NCI-H1417 (cell line): ENCODE measurements around the gene TUBB4B.
A peak's percentile ranks its signal among the peaks of the same experiment; 100 is the strongest.

Experiments used
- DNase-seq, 3 experiments: peaks; one replicate each; lab custom pipeline; 2025; lab: John Stamatoyannopoulos, UW

Gene TUBB4B

DNA sequence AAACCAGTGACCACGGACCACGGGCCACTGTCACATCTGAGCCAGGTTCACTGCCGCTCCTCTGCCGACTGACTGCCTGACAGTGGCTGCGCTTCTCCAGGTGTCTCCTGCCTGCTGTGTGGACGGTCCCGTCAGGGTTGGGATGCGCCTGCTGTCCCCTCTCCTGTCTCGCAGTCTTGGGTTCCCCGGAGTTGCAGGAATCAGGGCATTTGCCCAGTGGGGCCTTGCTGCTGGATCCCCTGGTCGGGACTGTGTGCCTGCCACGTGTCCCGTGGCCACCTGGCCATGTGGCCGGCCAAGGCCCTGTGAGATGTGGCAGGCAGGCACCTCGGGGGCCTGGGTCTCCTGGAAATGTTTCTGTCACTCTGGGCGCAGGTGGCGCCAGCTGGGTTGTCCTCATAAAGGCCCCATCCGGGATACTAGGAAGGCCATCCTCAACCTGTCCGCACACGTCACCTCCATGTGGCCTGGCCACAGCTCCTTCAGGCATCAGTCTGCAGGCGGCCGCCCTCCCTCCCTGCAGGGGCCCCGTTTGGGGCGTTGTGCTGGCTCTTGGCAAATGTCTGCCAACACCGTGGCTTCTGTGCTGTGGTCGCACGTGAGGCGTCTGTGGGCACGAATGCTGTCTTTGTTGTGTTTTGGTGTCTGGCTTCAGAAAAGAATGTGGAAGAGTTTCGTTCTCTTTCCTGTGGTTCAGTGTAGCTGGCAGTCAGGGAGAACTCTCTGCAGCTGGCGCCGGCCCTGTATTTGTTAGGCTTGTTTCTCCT is 30.0 kb downstream of the TUBB4B start:
- no peak for DNase-seq

DNA sequence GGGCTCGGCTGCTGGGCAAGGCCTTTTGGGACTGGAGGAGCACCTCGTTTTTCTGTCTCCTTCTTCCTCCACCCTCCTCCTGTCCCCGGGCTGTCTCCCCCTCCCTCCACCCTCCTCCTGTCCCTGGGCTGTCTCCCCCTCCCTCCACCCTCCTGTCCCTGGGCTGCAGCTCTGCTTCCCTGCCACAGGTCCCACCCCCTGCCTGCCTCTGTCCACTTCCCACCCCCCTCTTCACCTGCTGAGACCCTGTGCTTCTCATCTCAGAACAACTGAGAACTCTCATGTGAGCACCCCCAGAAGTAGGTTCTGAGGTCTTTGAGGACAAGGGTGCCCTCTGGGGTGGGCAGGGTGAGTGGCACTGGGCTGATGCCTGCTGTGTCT is 30.6 kb downstream of the TUBB4B start:
- no peak for DNase-seq

DNA sequence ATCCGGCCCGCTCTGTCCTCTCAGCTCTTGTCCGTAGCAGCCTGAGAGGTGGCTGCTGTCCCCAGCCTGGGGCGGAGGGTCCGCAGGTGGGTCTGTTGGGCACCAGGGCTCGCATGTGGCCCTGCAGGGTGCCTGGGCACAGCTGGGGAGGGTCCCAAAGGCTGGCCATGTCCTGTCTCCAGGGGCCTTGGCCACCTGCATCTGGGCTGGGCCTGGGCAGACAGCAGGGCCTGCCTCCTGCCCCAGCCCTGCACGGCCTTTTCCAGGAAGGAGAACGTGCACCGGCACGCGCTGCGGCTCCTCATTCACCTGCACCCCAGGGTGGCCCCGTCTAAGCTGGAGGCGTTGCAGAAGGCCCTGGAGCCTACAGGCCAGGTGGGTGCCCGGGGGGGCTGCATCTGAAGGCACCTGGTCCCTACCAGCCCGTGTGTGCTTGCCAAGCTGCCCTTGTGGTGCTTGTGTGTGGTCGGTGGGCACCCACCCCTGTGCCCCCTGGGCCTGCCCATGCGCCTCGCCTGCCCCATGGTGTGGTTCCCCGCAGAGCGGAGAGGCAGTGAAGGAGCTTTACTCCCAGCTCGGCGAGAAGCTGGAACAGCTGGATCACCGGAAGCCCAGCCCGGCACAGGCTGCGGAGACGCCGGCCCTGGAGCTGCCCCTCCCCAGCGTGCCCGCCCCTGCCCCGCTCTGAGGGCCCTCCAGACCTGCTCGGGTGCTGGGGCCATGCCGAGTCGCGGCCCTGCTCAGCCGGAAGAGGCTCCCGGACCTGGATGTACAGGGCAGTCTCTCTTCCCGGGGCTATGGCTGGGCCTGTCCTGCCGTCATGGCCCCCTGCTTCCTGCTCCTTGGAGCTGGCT is 31.4 kb downstream of the TUBB4B start:
- no peak for DNase-seq

DNA sequence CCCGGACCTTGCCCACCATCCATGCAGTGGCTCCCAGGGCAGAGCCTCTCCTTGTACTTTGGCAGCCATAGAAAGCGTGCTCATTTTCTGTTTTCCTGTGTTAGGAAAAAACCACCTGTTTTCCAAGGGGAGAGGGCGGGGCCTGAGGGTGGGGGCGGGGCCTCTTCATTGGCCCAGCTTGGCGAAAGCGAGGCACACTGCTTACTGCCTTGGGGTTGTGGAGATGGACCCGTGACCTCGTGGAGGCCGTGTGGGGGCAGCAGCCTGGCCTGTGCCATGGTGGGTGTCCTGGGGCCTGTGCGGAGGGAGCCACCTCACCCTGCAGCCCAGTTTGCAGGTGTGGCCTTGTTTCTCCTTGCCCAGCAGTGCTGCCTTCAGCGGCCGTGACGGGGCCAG is 32.0 kb downstream of the TUBB4B start:
- peak; percentile 4 to 67 (median 51) for DNase-seq

DNA sequence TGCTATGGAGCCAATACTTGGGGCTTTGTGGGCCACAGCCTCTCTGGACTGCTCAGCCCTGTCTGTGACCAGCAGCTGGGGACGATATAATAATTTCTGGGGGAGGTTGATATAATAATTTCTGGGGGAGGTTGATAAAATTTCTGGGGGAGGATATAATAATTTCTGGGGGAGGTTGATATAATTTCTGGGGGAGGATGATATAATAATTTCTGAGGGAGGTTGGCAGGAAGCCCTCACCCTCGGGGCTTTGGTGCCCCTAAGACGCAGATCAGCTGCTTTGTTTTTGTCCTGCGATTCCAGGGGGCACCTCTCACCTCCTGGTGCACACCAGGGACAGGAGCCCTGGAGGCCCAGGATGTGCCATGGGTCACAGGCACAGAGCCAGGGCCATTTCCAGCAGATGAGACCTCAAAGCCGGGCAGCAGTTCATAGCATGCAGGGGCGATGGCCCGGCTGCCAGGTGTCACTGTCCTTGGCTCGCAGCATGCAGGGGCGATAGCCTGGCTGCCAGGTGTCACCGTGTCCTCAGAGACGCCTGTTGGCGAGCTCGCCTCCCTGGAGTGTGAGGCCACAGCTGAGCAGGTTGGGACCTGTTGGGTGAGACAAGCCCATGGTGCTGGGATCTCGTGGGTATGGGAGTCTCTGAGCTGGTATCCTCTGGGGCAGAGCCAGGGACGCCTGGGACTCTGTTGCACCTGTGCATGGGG is 32.7 kb downstream of the TUBB4B start:
- peak; percentile 8 to 85 (median 74) for DNase-seq

DNA sequence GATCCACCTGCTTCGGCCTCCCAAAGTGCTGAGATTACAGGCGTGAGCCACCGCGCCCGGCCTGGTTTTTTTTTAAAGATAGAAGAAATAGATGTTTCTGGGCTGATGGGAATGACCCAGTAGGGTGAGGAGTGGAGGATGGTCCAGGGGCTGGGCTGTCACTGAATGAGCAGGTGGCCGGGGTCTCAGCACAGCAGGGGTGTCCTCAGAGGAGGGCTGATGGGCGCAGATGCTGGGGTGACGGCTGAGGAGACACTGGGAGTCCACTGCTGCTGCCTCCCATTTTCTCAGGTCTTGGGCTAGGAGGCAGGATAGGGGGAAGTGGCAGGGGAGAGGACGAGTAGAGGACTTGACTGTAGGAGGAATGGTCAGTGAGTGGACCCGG is 34.1 kb downstream of the TUBB4B start:
- DNase-seq, result no peak

DNA sequence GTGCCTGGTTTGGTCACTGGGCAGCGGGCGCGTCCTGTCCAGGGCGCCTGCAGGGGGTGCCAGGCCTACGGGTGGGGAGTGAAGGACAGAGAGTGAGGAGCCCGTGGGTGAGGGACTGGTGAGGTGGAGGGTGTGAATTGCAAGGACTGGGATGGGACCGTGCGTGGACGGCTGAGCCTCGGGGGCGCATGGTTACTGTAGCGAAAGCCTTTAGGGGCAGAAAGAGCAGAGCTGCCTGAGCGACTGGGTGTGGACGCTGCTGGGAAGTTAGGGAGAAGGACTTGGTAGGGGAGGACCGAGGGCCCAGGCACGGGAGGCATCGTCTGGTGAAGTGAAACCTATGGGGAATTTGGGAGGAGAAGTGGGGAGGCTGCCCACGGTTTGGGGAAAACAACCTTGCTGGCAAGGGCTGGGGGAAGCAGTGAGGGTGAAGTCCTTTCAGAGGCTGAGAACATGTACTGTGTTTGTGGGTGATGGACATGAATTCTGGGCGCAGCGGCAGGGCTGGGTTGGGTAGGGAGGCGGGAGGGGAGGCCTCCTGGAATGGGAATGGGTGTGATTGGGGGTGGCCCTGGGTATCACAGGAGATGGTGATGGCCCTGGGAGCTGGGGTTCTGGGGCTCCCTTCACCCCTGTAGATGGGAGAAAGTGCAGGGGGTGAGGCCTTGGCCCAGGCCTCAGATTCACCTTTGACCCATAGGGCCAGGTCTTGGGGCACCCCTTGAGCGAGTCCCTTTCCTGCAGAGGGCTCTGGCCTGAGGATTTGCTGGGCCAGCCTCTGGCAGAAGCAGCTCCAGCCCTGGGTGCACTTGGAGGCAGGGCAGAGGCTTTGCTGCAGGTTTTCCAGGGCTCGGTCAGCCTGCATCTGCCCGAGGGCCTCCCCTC is 34.7 kb downstream of the TUBB4B start:
- no peak for DNase-seq

DNA sequence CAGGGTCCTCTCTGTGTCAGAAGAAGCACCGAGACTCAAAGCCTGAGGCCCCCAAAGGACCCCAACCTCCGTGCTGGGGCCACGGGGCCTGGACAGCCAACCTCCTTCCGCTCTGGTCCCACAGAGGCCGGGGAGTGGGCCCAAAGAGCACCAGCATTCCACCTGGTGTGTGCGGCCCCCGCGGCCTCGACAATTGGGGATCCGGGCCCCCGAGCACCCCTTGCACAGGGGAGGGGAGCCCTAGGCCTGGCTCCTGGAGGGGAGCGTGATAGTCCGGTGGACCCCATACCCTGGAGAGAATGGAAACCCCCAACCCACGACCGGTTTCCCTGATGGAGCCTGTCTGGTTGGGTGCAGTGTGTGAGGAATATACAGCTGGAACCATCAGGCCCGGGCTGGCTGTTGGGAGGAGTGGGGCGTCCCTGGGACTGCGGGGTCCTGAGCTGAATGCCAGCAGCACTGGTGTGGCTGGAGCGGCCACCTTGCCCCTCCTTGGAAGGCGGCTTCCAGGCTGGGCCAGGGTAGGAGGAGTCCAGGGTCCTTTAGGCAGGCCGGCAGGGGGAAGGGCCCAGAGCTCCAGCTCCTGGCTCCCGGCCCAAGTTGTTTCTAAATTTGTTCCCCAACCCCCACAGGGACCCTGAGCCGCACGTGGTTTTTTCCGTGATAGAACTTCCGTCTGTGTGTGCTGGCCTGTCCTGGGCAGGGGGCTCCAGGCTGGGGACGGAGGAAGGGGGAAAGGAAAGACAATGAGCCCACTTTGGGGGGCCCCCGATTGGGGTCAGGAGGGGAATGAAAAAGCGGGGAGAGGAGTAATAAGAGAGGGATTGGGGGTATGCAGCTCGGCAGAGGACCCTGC is 35.6 kb downstream of the TUBB4B start:
- DNase-seq, result no peak

DNA sequence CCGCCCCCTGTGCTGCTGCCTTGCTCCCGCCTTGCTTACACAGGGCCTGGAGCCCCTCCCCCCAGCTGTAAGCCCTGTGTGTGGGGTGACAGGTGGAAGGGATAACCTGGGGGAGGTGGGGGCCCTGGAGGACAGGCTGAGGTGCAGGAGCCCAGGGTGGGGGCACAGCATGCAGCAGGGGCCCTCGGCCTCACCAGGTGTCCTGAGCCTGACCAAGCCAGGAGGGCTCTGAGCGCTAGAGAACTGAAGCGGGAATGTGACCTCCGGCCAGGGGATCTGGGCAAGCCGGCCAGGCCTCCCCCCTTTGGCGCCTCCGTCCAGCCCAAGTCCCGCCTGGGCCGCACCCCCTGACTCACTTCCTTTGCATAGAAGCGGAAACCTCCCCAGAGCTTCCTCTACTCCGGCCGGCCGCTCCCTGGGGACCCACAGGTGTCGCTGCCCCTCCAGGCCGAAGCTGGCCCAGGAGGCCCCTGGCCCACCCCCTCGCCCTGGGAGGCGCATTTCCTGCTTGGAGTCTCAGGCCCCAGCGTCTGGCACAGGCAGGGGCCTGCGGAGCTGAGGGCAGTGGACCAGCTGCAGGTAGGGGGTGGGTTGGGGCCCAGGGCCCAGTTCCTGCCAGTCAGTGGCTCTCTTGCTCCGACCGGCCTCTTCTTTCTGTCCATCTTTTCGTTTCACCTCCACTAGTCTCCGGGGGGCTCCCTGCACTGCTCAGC is 36.4 kb downstream of the TUBB4B start, which contains the start of gene TOR4A:
Gene TOR4A, plus strand, starts transcription at position 398 of the 713 bp plus-strand sequence. CDS start 964 bp downstream, outside the sequence.
- DNase-seq, result no peak

DNA sequence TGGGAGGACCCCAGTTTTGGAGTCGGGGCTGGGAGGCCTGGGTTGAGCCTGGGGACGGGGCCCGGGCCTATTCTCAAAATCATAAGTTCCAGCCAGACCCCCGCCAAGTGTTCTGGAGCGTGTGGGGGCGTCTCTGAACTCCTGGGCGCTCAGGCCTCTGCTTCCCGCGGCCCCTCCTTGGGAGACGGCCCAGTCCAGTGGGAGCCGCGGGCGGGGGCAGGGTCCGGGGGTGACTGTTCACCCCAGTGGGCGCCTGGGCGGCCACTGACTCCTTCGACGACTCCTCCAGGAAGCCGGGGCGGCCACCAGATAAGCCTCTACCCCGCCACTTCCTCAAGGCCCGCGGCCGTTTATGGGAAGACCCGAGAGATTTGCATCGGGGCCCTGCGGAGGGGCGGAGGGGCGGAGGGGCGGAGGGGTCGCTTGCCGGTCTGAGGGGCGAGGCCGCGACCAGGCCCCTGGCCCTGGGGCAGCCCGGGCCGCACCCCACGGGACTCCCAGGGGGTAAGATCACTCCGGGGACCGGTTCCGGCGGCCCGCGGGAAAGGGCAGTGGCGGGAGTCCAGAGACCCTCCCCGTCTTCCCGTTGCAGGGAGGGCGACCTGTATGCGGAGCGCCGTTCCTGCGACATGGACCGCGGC is 37.1 kb downstream of the TUBB4B start:
- no peak for DNase-seq

DNA sequence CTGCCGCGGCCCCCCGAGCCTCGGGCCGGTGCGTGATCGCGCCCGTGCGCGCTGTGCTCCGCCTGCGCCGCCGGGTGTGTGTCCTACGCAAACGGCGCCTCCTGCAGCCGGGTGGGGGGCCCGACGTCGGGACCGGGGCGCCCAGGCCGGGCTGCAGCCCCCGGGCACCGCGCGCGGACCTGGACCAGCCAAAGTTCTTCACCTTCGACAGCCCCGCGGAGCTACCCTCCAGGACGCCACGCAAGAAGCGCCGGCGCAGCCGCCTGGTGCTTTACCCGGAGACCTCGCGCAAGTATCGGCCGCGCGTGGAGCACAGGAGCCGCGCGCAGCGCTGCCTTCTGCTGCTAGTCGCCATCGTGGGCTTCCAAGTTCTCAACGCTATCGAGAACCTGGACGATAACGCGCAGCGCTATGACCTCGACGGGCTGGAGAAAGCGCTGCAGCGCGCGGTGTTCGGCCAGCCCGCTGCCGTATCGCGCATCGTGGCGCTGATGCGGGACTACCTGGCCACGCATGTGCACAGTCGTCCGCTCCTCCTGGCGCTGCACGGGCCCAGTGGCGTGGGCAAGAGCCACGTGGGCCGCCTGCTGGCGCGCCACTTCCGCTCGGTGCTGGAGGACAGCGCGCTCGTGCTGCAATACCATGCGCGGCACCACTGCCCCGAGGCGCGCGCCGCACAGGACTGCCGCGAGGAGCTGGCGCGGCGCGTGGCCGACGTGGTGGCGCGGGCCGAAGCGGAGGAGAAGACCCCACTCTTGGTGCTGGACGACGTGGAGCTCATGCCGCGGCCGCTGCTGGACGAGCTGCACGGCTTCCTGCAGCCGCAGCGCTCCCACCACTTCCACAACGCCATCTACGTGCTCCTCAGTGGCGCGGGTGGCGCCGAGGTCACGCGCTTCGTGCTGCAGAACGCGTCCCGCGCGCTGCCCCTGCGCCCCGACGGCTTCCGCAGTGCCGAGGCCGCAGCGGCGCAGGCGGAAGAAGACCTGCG is 37.9 kb downstream of the TUBB4B start:
- DNase-seq, result no peak

DNA sequence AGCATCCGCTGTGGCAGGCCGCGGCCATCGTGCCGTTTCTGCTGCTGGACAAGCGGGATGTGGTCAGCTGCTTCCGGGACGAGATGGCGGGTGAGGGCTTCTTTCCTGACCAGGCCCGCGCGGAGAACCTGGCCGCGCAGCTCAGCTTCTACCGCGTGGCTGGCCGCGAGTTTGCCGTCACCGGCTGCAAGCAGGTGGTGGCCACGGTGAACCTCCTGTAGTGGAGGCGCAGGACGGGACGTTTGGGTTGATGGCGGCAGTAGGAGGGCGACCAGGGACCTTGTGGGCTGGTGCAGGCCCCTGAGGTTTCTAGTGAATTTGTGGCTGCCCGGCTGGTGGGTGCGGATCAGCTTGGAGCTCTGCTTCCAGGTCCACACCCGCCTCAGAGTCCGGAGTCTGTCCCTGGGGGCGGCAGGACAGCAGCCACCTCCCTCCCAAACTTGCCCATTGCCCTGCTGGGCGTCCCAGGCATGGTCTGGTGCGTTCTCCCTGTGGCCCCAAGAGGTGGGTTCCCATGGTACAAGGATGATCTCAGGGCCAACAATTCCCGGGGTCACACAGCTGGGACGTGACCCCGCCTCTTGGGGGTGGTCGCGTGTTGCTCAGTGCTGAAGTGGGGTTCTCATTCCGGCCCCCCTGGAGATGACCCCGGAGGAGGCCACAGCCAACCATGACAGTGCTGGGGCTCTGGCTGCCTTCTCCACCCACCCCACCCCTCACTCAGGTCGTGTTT is 38.8 kb downstream of the TUBB4B start:
- DNase-seq, result no peak

DNA sequence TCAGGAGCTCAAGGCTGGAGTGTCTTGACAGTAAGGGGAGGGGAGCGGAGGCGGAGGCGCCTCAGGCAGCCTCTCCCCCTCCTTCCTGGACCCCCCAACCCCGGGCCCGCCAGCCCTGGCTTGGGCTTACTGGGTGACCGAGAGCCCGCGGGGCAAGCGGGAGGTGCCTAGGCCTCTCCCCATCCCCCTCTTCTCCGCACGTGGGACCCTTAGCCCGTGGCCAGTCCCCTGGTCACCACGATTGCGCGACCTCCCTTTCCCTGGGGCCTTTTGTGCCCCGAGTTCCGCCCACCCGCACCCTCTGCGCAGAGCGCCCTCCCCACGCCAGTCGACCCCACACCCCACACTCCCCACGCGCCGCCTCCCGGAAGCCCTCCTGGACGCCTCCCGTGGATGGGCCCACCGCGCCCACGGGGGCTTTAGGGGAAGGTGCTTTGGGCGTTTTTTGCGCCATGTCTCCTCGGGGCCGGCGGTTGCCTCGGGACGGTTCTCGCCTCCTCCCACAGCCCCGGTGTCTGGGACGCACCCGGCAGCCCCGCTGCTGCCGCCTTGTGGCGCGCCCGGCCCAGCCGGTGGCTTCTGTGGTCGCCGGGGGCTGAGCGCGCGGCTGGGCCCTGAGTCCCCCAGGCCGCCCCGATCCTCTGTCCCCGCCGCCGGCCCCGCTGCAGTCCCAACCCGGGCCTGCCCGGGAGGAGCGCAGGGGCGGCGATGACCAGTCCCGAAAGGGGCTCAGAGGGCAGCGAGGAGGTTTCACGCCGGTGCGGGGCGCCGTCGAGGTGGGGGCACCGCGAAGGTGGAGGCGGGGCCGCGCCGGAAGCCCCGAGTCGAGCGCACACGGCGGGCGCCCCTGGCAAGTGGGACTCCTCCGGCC is 39.6 kb downstream of the TUBB4B start:
- no peak for DNase-seq

DNA sequence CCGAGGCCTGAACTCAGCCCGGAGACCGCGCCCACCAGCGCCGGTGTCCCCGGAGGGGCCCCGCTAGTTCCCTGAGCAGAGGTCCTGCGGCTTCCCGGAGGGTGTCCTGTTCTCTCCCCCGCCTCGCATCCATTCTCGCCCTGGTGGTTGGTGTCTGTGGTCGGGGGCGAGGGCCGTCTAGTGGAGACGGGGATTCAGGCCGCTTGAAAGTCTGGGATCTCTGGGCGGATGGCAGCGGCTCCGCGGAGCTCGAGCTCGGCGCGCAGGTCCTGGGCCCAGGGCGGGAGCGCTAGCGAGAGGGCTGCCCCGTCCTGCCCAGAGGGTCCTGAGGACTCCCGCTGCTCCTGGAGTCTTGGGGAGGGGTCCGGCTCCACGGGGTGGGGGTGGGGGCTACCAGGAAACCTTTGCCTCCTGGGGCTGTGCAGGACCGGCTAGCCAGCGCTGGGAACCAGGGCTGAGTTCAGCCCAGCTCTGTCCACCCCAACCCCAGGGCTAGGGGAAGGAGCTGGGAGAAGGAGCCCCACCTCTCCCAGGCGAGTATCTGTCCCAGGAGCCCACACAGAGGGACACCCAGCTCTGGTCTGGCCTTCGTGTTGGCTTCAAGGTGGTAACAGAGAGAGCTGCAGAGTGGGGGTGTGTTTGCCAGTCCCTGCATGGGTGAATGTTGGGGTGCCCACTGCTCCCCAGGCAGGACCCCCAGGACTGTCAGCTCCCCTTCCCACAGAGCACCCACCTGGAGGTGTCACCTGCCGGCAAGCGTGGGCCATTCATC is 40.4 kb downstream of the TUBB4B start:
- no peak for DNase-seq

DNA sequence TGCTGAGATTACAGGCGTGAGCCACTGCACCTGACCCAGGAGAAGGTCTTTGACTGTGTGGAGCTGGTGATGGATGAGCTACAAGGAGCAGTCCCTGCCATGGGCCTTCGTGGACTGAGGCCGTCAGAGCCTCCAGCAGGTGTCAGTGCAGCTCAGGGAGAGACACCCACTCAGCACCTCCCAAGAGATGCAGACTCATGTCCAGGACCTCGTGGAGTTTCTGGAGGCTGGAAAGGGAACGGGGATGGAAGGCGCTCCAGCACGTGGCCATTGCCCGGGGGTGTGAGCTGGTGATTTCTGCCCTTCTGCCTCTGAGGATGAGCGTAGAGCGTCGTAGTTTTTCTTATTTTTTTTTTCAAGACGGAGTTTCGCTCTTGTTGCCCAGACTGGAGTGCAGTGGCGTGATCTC is 45.9 kb downstream of the TUBB4B start:
- DNase-seq, result peak; percentile 37 to 71 (median 40)

DNA sequence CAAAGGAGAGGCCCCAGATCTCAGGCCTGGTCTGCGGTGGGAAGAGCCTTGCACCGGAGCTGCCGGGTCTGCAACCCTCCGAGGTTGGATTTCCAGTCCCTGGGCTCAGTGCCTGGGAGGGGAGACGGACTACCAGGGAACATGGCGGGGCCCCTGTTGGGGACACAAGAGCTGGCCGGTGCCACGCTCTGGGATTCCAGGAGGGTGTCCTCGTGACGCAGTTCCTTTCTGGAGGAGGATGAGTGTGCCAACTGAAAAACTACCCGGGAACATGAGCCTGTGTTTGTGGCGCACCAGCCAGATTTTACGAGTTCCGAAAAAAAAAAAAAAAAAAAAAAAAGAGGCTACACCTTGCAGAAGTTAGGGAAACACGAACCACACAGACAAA is 52.0 kb downstream of the TUBB4B start:
- DNase-seq, result no peak
